ENCODE results near the gene DCAF8. TPM values are rescaled to one million over a fixed set of nuclear protein-coding genes. Genes with fewer than 3 reads are reported as not detected.
A peak's percentile ranks its signal among the peaks of the same experiment; 100 is the strongest.

Gene DCAF8
- total and polyA plus RNA-seq, 2 donors (not counting 3 experiments of a cell fraction or from before 2014, with no cell fraction given): 85.5 to 106 TPM

- no peaks in the 10 kb centered on the region for H4K20me1 ChIP-seq (replicated peaks; ENCODE audit: control insufficient read depth, extremely low read depth, insufficient read depth, low read length)
- H3K9me1 ChIP-seq (replicated peaks; ENCODE audit: control insufficient read depth, extremely low read depth, insufficient read depth, low read length): no peaks in the 10 kb centered on the region
- BruUV-seq (replicated peaks): no TSS peak
- CTCF ChIA-PET: interaction anchor here (0.8 to 2.5 kb wide), 10 partner anchors 8 to 160 kb away, joined by 3 to 27 read pairs (median 6); partner anchors contain the start of genes CASQ1 and PEX19
- FAIRE-seq (no peak), DNase-seq (ENCODE audit: low read depth, low spot score) (peak; percentile 85)
- H2AFZ ChIP-seq (ENCODE audit: low read depth, low read length): no peak overlapping the region
- intact Hi-C loops (cut with micrococcal nuclease): loop anchor here (1.0 kb wide), 2 partner anchors 24 to 53 kb away; partner anchors contain the start of gene PEX19
- POLR2A ChIA-PET: interaction anchor here (0.6 to 1.2 kb wide), 2 partner anchors 10 to 33 kb away, joined by 4 to 6 read pairs; no protein-coding TSS in a partner anchor
- H3K4me3 ChIP-seq (replicated peaks in 1 of 3; ENCODE audit: insufficient read depth in 1 of 3, low read depth in 1 of 3, low read length in 3 of 3): peak overlapping the region; percentile 27 to 87 (median 64)
- peak overlapping the region; percentile 74 for H3K27ac ChIP-seq (ENCODE audit: insufficient read depth, low read depth, low read length)
- no peaks in the 10 kb centered on the region for H3K9me3 ChIP-seq (replicated peaks; ENCODE audit: control insufficient read depth, insufficient read depth, low read length)
- peak overlapping the region; percentile 87 for H3K9ac ChIP-seq (replicated peaks; ENCODE audit: extremely low read depth, insufficient read depth, low read length)
- TF ChIP-seq FOS (IDR thresholded peaks at IDR 0.05; ENCODE audit: borderline replicate concordance, insufficient read depth, low read length): peak; percentile 15
- TF ChIP-seq, protein P1, sequence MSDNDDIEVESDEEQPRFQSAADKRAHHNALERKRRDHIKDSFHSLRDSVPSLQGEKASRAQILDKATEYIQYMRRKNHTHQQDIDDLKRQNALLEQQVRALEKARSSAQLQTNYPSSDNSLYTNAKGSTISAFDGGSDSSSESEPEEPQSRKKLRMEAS (IDR thresholded peaks at IDR 0.05; ENCODE audit: insufficient read depth, insufficient read length): no peak
- H3K36me3 ChIP-seq (ENCODE audit: control insufficient read depth in 2 of 2, extremely low read depth in 1 of 2, insufficient read depth in 2 of 2, low read length in 2 of 2): no peaks in the 10 kb centered on the region
- H3K4me1 ChIP-seq (ENCODE audit: control insufficient read depth, extremely low read depth, insufficient read depth, low read length): peaks cover 15% of the 10 kb centered on the region
- peak overlapping the region; percentile 80 for H3K4me2 ChIP-seq (ENCODE audit: insufficient read depth, low read length)
- dilution Hi-C loops (cut with MboI; ENCODE audit: extremely low pct_ligation_motif_present, low sequenced_read_pairs): no loop called here
- peaks cover 27% of the 10 kb centered on the region for H3K79me2 ChIP-seq (ENCODE audit: control insufficient read depth, insufficient read depth, low read length)
- no peaks in the 10 kb centered on the region for H3K27me3 ChIP-seq (ENCODE audit: control insufficient read depth in 2 of 2, insufficient read depth in 2 of 2, low read length in 2 of 2)
Measured at GRCh38 chr1:160261556-160261892, 825 bp downstream of the DCAF8 start.

DNA sequence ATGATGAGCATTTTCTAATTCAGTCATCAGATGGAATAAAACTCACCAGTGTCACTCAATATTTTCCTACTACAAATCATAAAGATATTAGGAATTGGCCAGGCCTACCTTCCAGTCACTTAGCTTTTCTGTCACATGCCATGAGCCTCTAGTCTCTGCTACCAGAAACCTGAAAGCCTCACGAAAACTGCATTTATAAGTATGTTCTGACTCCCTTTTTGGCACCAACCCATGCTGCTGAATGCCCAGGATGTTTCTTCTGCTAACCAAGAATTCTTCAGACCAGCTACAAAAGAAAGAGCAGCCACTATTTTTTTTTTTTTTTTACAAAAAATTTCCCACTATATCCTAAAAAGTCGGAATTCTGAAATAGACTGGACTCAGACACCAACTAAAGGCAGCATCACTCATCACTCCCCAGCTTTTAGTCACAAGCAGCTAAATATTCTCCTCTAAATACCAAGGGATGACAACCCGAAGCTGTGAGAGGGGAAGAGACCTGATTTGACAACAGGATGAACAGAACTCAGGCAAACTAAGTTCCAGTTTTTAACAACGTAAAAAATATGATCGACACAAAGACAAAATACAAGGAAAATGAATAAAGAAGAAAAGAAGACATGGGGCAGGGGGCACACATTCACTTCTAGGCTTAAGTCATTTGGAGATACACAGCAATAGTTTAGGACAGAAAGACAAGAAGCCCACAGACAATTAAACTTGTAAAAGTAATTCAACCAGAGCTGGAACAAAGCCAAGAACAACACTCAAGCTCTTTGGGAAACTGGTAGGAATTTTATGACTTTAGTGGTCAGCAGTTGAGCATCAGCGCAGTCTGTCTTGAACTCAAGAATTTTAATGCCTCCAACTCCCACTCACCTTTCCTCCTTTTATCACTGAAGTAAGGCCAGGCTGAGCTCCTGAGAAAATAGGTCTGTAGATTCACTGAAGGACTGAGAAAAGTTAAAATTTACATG is 1.7 kb downstream of the DCAF8 start:
- H3K9ac ChIP-seq (replicated peaks; ENCODE audit: extremely low read depth, insufficient read depth, low read length): peak overlapping the region; percentile 87
- dilution Hi-C loops (cut with MboI; ENCODE audit: extremely low pct_ligation_motif_present, low sequenced_read_pairs) (no loop called here), intact Hi-C loops (cut with micrococcal nuclease) (loop anchor here (1.0 kb wide), 2 partner anchors 25 to 52 kb away; partner anchors contain the start of gene PEX19)
- H3K4me1 ChIP-seq (ENCODE audit: control insufficient read depth, extremely low read depth, insufficient read depth, low read length): peaks cover 15% of the 10 kb centered on the region
- no peaks in the 10 kb centered on the region for H3K36me3 ChIP-seq (ENCODE audit: control insufficient read depth in 2 of 2, extremely low read depth in 1 of 2, insufficient read depth in 2 of 2, low read length in 2 of 2)
- TF ChIP-seq MYC (IDR thresholded peaks at IDR 0.05; ENCODE audit: low read depth, low read length): no peak
- TF ChIP-seq FOS (IDR thresholded peaks at IDR 0.05; ENCODE audit: borderline replicate concordance, insufficient read depth, low read length): no peak
- TF ChIP-seq, protein P2, sequence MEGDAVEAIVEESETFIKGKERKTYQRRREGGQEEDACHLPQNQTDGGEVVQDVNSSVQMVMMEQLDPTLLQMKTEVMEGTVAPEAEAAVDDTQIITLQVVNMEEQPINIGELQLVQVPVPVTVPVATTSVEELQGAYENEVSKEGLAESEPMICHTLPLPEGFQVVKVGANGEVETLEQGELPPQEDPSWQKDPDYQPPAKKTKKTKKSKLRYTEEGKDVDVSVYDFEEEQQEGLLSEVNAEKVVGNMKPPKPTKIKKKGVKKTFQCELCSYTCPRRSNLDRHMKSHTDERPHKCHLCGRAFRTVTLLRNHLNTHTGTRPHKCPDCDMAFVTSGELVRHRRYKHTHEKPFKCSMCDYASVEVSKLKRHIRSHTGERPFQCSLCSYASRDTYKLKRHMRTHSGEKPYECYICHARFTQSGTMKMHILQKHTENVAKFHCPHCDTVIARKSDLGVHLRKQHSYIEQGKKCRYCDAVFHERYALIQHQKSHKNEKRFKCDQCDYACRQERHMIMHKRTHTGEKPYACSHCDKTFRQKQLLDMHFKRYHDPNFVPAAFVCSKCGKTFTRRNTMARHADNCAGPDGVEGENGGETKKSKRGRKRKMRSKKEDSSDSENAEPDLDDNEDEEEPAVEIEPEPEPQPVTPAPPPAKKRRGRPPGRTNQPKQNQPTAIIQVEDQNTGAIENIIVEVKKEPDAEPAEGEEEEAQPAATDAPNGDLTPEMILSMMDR (IDR thresholded peaks at IDR 0.05; ENCODE audit: extremely low read depth in 1 of 2, insufficient read depth in 1 of 2, low read depth in 1 of 2, low read length in 2 of 2): no peak
- TF ChIP-seq EZH2 (IDR thresholded peaks at IDR 0.05; ENCODE audit: borderline replicate concordance, low read depth, low read length, severe bottlenecking): no peak
- TF ChIP-seq POLR2A (IDR thresholded peaks at IDR 0.05; ENCODE audit: low read depth, low read length): no peak
- no peak for TF ChIP-seq GATA2 (IDR thresholded peaks at IDR 0.05; ENCODE audit: insufficient read depth, insufficient read length, low read depth, low read length)
- no peak for TF ChIP-seq POLR2AphosphoS5 (IDR thresholded peaks at IDR 0.05; ENCODE audit: insufficient read depth, low read depth, low read length)
- no peak for TF ChIP-seq JUN (IDR thresholded peaks at IDR 0.05; ENCODE audit: borderline replicate concordance, insufficient read depth, insufficient read length, low read depth)
- TF ChIP-seq, protein P1 (IDR thresholded peaks at IDR 0.05; ENCODE audit: insufficient read depth, insufficient read length): no peak
- H3K27me3 ChIP-seq (ENCODE audit: control insufficient read depth in 2 of 2, insufficient read depth in 2 of 2, low read length in 2 of 2): no peaks in the 10 kb centered on the region
- H3K4me3 ChIP-seq (replicated peaks in 1 of 3; ENCODE audit: insufficient read depth in 1 of 3, low read depth in 1 of 3, low read length in 3 of 3): peak overlapping the region in 2 of 3 experiments; percentile 64 to 87
- FAIRE-seq (peak; percentile 88), DNase-seq (ENCODE audit: low read depth, low spot score) (peak; percentile 87)
- ChIA-PET CTCF (interaction anchor here (0.8 to 2.5 kb wide), 10 partner anchors 9 to 159 kb away, joined by 3 to 27 read pairs (median 4); partner anchors contain the start of genes CASQ1 and PEX19), POLR2A (interaction anchor here (0.6 to 1.2 kb wide), 3 partner anchors 9 to 52 kb away, joined by 3 to 6 read pairs (median 3); partner anchors contain the start of gene PEX19)
- BruUV-seq (replicated peaks): no TSS peak
- no peak overlapping the region for H2AFZ ChIP-seq (ENCODE audit: low read depth, low read length)
- peak overlapping the region; percentile 74 for H3K27ac ChIP-seq (ENCODE audit: insufficient read depth, low read depth, low read length)
- H4K20me1 ChIP-seq (replicated peaks; ENCODE audit: control insufficient read depth, extremely low read depth, insufficient read depth, low read length): no peaks in the 10 kb centered on the region
- H3K4me2 ChIP-seq (ENCODE audit: insufficient read depth, low read length): peak overlapping the region; percentile 80
- no peaks in the 10 kb centered on the region for H3K9me1 ChIP-seq (replicated peaks; ENCODE audit: control insufficient read depth, extremely low read depth, insufficient read depth, low read length)
- no peaks in the 10 kb centered on the region for H3K9me3 ChIP-seq (replicated peaks; ENCODE audit: control insufficient read depth, insufficient read depth, low read length)
- peaks cover 27% of the 10 kb centered on the region for H3K79me2 ChIP-seq (ENCODE audit: control insufficient read depth, insufficient read depth, low read length)

Measured in endothelial cell of umbilical vein (primary cell).